HCEC 1CT (cell line): Measurements from ENCODE around the gene TSPAN11.

ENCODE experiments used
- DNase-seq: peaks from one replicate; pipeline ENCODE4 v3.0.0-alpha.2; 2017

The TSPAN11 gene

GRCh38 chr12:30962047-30962446 lies 35.5 kb downstream of the TSPAN11 start:
- DNase-seq = no peak

- DNase-seq = no peak
Measured at GRCh38 chr12:30963709-30964564, 37.4 kb downstream of the TSPAN11 start.

GRCh38 chr12:30964896-30965612 lies 38.5 kb downstream of the TSPAN11 start:
- no peak for DNase-seq

GRCh38 chr12:30965613-30965985 lies 39.1 kb downstream of the TSPAN11 start:
- no peak for DNase-seq

- no peak for DNase-seq
Measured at GRCh38 chr12:30967026-30967425, 40.5 kb downstream of the TSPAN11 start.

- DNase-seq = no peak
Measured at GRCh38 chr12:30968211-30968610, 41.7 kb downstream of the TSPAN11 start.

- DNase-seq = no peak
Measured at GRCh38 chr12:30969006-30969405, 42.5 kb downstream of the TSPAN11 start.

GRCh38 chr12:30969606-30970395 lies 43.3 kb downstream of the TSPAN11 start:
- no peak for DNase-seq

- no peak for DNase-seq
Measured at GRCh38 chr12:30970559-30971197, 44.1 kb downstream of the TSPAN11 start.

GRCh38 chr12:30972035-30972434 lies 45.5 kb downstream of the TSPAN11 start:
- DNase-seq = no peak

- no peak for DNase-seq
Measured at GRCh38 chr12:30973175-30973574, 46.6 kb downstream of the TSPAN11 start.

GRCh38 chr12:30973830-30974229 lies 47.3 kb downstream of the TSPAN11 start:
- DNase-seq = no peak

GRCh38 chr12:30974746-30975500 lies 48.4 kb downstream of the TSPAN11 start:
- no peak for DNase-seq

- no peak for DNase-seq
Measured at GRCh38 chr12:30975581-30975980, 49.0 kb downstream of the TSPAN11 start.

GRCh38 chr12:30976206-30976605 lies 49.7 kb downstream of the TSPAN11 start:
- DNase-seq = no peak

- no peak for DNase-seq
Measured at GRCh38 chr12:30977124-30977523, 50.6 kb downstream of the TSPAN11 start.

- no peak for DNase-seq
Measured at GRCh38 chr12:30977537-30978349, 51.2 kb downstream of the TSPAN11 start.

- DNase-seq = no peak
Measured at GRCh38 chr12:30978639-30979038, 52.1 kb downstream of the TSPAN11 start.

- no peak for DNase-seq
Measured at GRCh38 chr12:30979371-30980259, 53.1 kb downstream of the TSPAN11 start.
